ENCODE data around the gene PARVB.
A peak's percentile ranks its signal among the peaks of the same experiment; 100 is the strongest.

Gene PARVB

DNA sequence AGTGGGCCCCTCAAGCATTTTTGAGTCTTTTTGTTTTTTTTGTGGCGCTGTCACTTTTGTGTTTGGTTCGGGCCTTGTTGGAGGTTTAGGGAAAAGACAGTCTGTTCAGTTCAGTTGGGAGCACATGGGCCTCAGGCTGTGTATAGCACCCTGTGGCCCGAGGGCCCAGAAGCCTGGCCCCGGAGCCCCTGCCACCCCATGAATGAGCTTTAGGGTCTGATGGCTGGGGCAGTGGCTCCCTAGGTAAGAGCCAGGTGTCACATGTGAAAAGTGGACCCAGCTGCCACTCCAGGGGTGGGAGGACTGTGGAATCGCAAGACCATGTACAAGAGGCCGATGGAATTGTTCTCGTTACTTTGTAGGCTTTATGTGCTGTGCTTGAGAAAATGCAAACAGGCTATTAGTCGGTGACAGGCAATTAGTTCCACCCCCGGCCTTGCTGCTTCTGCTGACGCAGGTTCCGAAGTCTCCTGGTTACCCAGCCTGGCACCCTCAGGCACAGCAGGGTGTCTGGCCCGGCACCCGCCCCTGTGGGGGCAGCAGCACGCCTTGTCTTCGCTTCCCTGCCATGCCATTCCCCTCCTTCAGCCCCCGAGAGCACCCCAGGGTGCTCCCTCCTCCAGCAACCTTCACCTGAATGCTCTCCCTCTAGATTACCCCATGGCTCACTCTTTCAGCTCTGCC is 118.5 kb downstream of the PARVB start:
- no peak overlapping the region for H3K4me2 ChIP-seq (ENCODE audit: insufficient read depth, low read length, poor library complexity, severe bottlenecking)
- H3K18ac ChIP-seq (ENCODE audit: low read length): no peak overlapping the region
- no peak overlapping the region for H3K27ac ChIP-seq (replicated peaks; ENCODE audit: low read length)
- H3K27me3 ChIP-seq (ENCODE audit: control insufficient read depth in 3 of 3, insufficient read depth in 3 of 3, low read depth in 1 of 3, low read length in 3 of 3): peaks cover 0 to 7% (median 7%) of the 10 kb centered on the region in 3 experiments
- H4K91ac ChIP-seq (ENCODE audit: low read depth, low read length, poor library complexity): no peak overlapping the region
- no peak overlapping the region for H3K14ac ChIP-seq (ENCODE audit: low read length)
- no peak overlapping the region for H4K8ac ChIP-seq (ENCODE audit: low read depth, low read length)
- peaks cover 0 to 10% of the 10 kb centered on the region in 2 donors for H3K9me3 ChIP-seq (replicated peaks in 1 of 2; ENCODE audit: control insufficient read depth in 2 of 2, insufficient read depth in 1 of 2, low read depth in 1 of 2, low read length in 2 of 2)
- no peak overlapping the region for H3K23ac ChIP-seq (ENCODE audit: low read depth, low read length, poor library complexity)
- no peak overlapping the region for H3K4ac ChIP-seq (ENCODE audit: low read length)
- no peak overlapping the region for H3K9ac ChIP-seq (ENCODE audit: low read depth, low read length, poor library complexity)
- H2BK12ac ChIP-seq (ENCODE audit: low read length): no peak overlapping the region
- peaks cover 0 to 3% of the 10 kb centered on the region in 2 donors for H3K36me3 ChIP-seq (replicated peaks in 1 of 2; ENCODE audit: control insufficient read depth in 2 of 2, insufficient read depth in 2 of 2, low read length in 2 of 2)
- H3K4me1 ChIP-seq (ENCODE audit: control insufficient read depth in 2 of 2, insufficient read depth in 1 of 2, low read depth in 1 of 2, low read length in 2 of 2): peaks cover 15 to 35% of the 10 kb centered on the region in 2 donors
- H2BK120ac ChIP-seq (ENCODE audit: low read depth, low read length): no peak overlapping the region
- DNase-seq (ENCODE audit: low spot score): no peak
- no peak overlapping the region for H2AFZ ChIP-seq (ENCODE audit: low read length)
- peak overlapping the region; percentile 65 for H2AK5ac ChIP-seq (ENCODE audit: low read depth, low read length)
- no peak overlapping the region for H2BK5ac ChIP-seq (ENCODE audit: low read length)
- no CpG with 5 or more reads among the region's 16 CpGs for WGBS, 2 donors (ENCODE audit: extremely low coverage in 2 of 2, insufficient read length in 2 of 2, insufficient replicate concordance in 1 of 2)
- peak overlapping the region; percentile 10 for H2BK15ac ChIP-seq (ENCODE audit: low read length)
- H3K79me1 ChIP-seq (ENCODE audit: low read depth, low read length): peaks cover 4% of the 10 kb centered on the region
- H3K4me3 ChIP-seq (ENCODE audit: low read length in 2 of 2): no peak overlapping the region

DNA sequence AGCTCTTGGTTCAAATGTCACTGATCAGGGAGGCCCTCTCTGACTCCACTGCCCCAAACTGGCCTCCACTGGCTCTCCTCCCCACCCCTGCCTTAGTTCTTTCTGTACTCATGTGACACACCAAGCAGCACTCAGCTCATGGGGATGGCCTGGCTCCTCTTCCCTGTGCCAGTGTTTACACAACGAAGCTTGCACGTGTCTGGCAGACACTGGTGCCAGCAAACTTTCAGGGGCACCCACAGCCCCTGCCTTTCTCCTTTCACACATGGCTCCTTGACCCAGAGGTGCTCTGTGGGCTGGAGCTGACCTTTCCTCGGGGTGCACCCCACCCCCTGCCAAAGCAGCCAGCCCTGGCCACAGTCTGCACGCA is 119.0 kb downstream of the PARVB start:
- no peak overlapping the region for H3K27ac ChIP-seq (replicated peaks; ENCODE audit: low read length)
- no peak overlapping the region for H3K4me3 ChIP-seq (ENCODE audit: low read length in 2 of 2)
- no peak overlapping the region for H3K23ac ChIP-seq (ENCODE audit: low read depth, low read length, poor library complexity)
- peaks cover 4% of the 10 kb centered on the region for H3K79me1 ChIP-seq (ENCODE audit: low read depth, low read length)
- no peak overlapping the region for H2AFZ ChIP-seq (ENCODE audit: low read length)
- no peak overlapping the region for H3K9ac ChIP-seq (ENCODE audit: low read depth, low read length, poor library complexity)
- H2BK12ac ChIP-seq (ENCODE audit: low read length): no peak overlapping the region
- H2BK5ac ChIP-seq (ENCODE audit: low read length): no peak overlapping the region
- no peak for DNase-seq (ENCODE audit: low spot score)
- H4K91ac ChIP-seq (ENCODE audit: low read depth, low read length, poor library complexity): no peak overlapping the region
- H3K9me3 ChIP-seq (replicated peaks in 1 of 2; ENCODE audit: control insufficient read depth in 2 of 2, insufficient read depth in 1 of 2, low read depth in 1 of 2, low read length in 2 of 2): peaks cover 0 to 5% of the 10 kb centered on the region in 2 donors
- H2BK120ac ChIP-seq (ENCODE audit: low read depth, low read length): no peak overlapping the region
- WGBS, 2 donors (ENCODE audit: extremely low coverage in 2 of 2, insufficient read length in 2 of 2, insufficient replicate concordance in 1 of 2): no CpG with 5 or more reads among the region's 4 CpGs
- H3K4ac ChIP-seq (ENCODE audit: low read length): no peak overlapping the region
- H3K36me3 ChIP-seq (replicated peaks in 1 of 2; ENCODE audit: control insufficient read depth in 2 of 2, insufficient read depth in 2 of 2, low read length in 2 of 2): peaks cover 0 to 3% of the 10 kb centered on the region in 2 donors
- no peak overlapping the region for H3K14ac ChIP-seq (ENCODE audit: low read length)
- H3K4me2 ChIP-seq (ENCODE audit: insufficient read depth, low read length, poor library complexity, severe bottlenecking): no peak overlapping the region
- H3K27me3 ChIP-seq (ENCODE audit: control insufficient read depth in 3 of 3, insufficient read depth in 3 of 3, low read depth in 1 of 3, low read length in 3 of 3): peaks cover 0 to 11% (median 8%) of the 10 kb centered on the region in 3 experiments
- H2BK15ac ChIP-seq (ENCODE audit: low read length): peak overlapping the region; percentile 10
- H3K4me1 ChIP-seq (ENCODE audit: control insufficient read depth in 2 of 2, insufficient read depth in 1 of 2, low read depth in 1 of 2, low read length in 2 of 2): peaks cover 20 to 40% of the 10 kb centered on the region in 2 donors
- H4K8ac ChIP-seq (ENCODE audit: low read depth, low read length): no peak overlapping the region
- peak overlapping the region; percentile 1 for H3K18ac ChIP-seq (ENCODE audit: low read length)
- H2AK5ac ChIP-seq (ENCODE audit: low read depth, low read length): peak overlapping the region; percentile 91

- H3K18ac ChIP-seq (ENCODE audit: low read length): peak overlapping the region; percentile 65
- H3K4me1 ChIP-seq (ENCODE audit: control insufficient read depth in 2 of 2, insufficient read depth in 1 of 2, low read depth in 1 of 2, low read length in 2 of 2): peaks cover 24 to 43% of the 10 kb centered on the region in 2 donors
- H2BK5ac ChIP-seq (ENCODE audit: low read length): no peak overlapping the region
- no CpG with 5 or more reads among the region's 9 CpGs for WGBS, 2 donors (ENCODE audit: extremely low coverage in 2 of 2, insufficient read length in 2 of 2, insufficient replicate concordance in 1 of 2)
- no peak overlapping the region for H4K8ac ChIP-seq (ENCODE audit: low read depth, low read length)
- H3K9ac ChIP-seq (ENCODE audit: low read depth, low read length, poor library complexity): no peak overlapping the region
- H3K9me3 ChIP-seq (replicated peaks in 1 of 2; ENCODE audit: control insufficient read depth in 2 of 2, insufficient read depth in 1 of 2, low read depth in 1 of 2, low read length in 2 of 2): peaks cover 0 to 4% of the 10 kb centered on the region in 2 donors
- H3K4me3 ChIP-seq (ENCODE audit: low read length in 2 of 2): no peak overlapping the region
- H3K79me1 ChIP-seq (ENCODE audit: low read depth, low read length): peaks cover 4% of the 10 kb centered on the region
- no peak overlapping the region for H3K4me2 ChIP-seq (ENCODE audit: insufficient read depth, low read length, poor library complexity, severe bottlenecking)
- no peak overlapping the region for H3K27ac ChIP-seq (replicated peaks; ENCODE audit: low read length)
- no peak for DNase-seq (ENCODE audit: low spot score)
- H4K91ac ChIP-seq (ENCODE audit: low read depth, low read length, poor library complexity): no peak overlapping the region
- H3K27me3 ChIP-seq (ENCODE audit: control insufficient read depth in 3 of 3, insufficient read depth in 3 of 3, low read depth in 1 of 3, low read length in 3 of 3): peaks cover 0 to 11% (median 8%) of the 10 kb centered on the region in 3 experiments
- peak overlapping the region; percentile 91 for H2AK5ac ChIP-seq (ENCODE audit: low read depth, low read length)
- no peak overlapping the region for H2BK120ac ChIP-seq (ENCODE audit: low read depth, low read length)
- no peak overlapping the region for H3K4ac ChIP-seq (ENCODE audit: low read length)
- no peak overlapping the region for H2BK15ac ChIP-seq (ENCODE audit: low read length)
- no peak overlapping the region for H3K23ac ChIP-seq (ENCODE audit: low read depth, low read length, poor library complexity)
- H2BK12ac ChIP-seq (ENCODE audit: low read length): no peak overlapping the region
- no peak overlapping the region for H3K14ac ChIP-seq (ENCODE audit: low read length)
- peaks cover 0 to 3% of the 10 kb centered on the region in 2 donors for H3K36me3 ChIP-seq (replicated peaks in 1 of 2; ENCODE audit: control insufficient read depth in 2 of 2, insufficient read depth in 2 of 2, low read length in 2 of 2)
- peak overlapping the region; percentile 54 for H2AFZ ChIP-seq (ENCODE audit: low read length)
These were observed 119.5 kb downstream of the PARVB start for GRCh38 chr22:44143579-44143978.

- H3K27me3 ChIP-seq (ENCODE audit: control insufficient read depth in 3 of 3, insufficient read depth in 3 of 3, low read depth in 1 of 3, low read length in 3 of 3): peaks cover 0 to 11% (median 8%) of the 10 kb centered on the region in 3 experiments
- H4K91ac ChIP-seq (ENCODE audit: low read depth, low read length, poor library complexity): no peak overlapping the region
- no peak for DNase-seq (ENCODE audit: low spot score)
- H2BK5ac ChIP-seq (ENCODE audit: low read length): no peak overlapping the region
- peaks cover 0 to 3% of the 10 kb centered on the region in 2 donors for H3K36me3 ChIP-seq (replicated peaks in 1 of 2; ENCODE audit: control insufficient read depth in 2 of 2, insufficient read depth in 2 of 2, low read length in 2 of 2)
- H3K27ac ChIP-seq (replicated peaks; ENCODE audit: low read length): no peak overlapping the region
- H2BK12ac ChIP-seq (ENCODE audit: low read length): no peak overlapping the region
- peaks cover 0 to 4% of the 10 kb centered on the region in 2 donors for H3K9me3 ChIP-seq (replicated peaks in 1 of 2; ENCODE audit: control insufficient read depth in 2 of 2, insufficient read depth in 1 of 2, low read depth in 1 of 2, low read length in 2 of 2)
- no peak overlapping the region for H2BK120ac ChIP-seq (ENCODE audit: low read depth, low read length)
- H3K9ac ChIP-seq (ENCODE audit: low read depth, low read length, poor library complexity): no peak overlapping the region
- WGBS, 2 donors (ENCODE audit: extremely low coverage in 2 of 2, insufficient read length in 2 of 2, insufficient replicate concordance in 1 of 2): no CpG with 5 or more reads among the region's 10 CpGs
- H2AK5ac ChIP-seq (ENCODE audit: low read depth, low read length): peak overlapping the region; percentile 43
- peaks cover 24 to 45% of the 10 kb centered on the region in 2 donors for H3K4me1 ChIP-seq (ENCODE audit: control insufficient read depth in 2 of 2, insufficient read depth in 1 of 2, low read depth in 1 of 2, low read length in 2 of 2)
- no peak overlapping the region for H3K18ac ChIP-seq (ENCODE audit: low read length)
- no peak overlapping the region for H3K23ac ChIP-seq (ENCODE audit: low read depth, low read length, poor library complexity)
- H3K4ac ChIP-seq (ENCODE audit: low read length): no peak overlapping the region
- H3K14ac ChIP-seq (ENCODE audit: low read length): no peak overlapping the region
- no peak overlapping the region for H2BK15ac ChIP-seq (ENCODE audit: low read length)
- H3K4me3 ChIP-seq (ENCODE audit: low read length in 2 of 2): no peak overlapping the region
- peak overlapping the region; percentile 54 for H2AFZ ChIP-seq (ENCODE audit: low read length)
- H3K79me1 ChIP-seq (ENCODE audit: low read depth, low read length): peaks cover 4% of the 10 kb centered on the region
- no peak overlapping the region for H4K8ac ChIP-seq (ENCODE audit: low read depth, low read length)
- H3K4me2 ChIP-seq (ENCODE audit: insufficient read depth, low read length, poor library complexity, severe bottlenecking): no peak overlapping the region
These were observed 120.0 kb downstream of the PARVB start for GRCh38 chr22:44144046-44144569.

Measured in neuronal stem cell (in vitro differentiated cells).